HG03558 (cell line): Measurements from ENCODE around the gene DAGLA.

Experiments used
- ATAC-seq: cut with Tn5 transposase; IDR thresholded peaks from one replicate; pipeline ENCODE4 v1.9.1; 2021; ENCODE audit warnings: moderate number of reproducible peaks; ENCODE audit not compliant: unreplicated experiment; ENCODE audit errors: extremely low read depth

The DAGLA gene

DNA sequence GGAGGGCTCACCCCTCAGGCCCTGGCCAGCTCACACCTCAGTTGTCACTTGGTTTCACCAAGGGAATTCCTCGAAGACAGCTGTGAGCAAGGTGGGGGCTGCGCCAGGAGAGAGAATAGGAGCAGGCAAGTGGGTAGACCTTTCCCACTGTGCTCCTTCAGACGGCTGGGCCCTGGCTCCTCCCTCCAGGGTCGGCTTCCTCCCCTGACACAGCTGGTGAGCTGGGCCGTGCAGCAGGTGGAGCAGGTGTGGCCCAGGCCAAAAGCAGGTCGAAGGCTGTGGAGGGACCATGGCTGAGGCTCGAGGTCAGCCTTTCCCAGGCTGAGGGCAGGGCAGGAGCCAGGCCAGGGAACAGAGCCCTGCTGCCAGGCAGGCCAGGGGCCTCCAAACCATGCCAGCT lies 59.8 kb downstream of the DAGLA start:
- no peak for ATAC-seq

DNA sequence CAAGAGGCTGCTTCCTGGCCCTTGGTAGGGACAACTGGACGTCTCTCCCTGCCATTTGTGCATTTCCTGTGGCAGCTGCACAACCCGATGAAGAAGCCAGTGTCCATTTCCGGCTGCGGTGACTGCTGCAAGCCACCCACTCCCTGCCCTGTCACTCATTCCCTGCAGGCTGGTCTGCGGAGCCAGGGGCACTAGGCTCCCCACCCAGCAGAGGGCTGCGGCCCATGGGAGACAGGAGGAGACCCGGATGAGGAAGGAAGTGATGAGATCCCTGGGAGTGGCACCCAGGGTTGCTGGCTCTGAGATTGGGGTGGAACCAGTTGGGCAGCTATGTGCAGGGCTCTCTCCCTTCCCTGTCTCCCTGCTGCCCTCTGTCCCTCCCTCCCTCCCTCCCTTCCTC lies 62.2 kb downstream of the DAGLA start:
- ATAC-seq, result no peak

DNA sequence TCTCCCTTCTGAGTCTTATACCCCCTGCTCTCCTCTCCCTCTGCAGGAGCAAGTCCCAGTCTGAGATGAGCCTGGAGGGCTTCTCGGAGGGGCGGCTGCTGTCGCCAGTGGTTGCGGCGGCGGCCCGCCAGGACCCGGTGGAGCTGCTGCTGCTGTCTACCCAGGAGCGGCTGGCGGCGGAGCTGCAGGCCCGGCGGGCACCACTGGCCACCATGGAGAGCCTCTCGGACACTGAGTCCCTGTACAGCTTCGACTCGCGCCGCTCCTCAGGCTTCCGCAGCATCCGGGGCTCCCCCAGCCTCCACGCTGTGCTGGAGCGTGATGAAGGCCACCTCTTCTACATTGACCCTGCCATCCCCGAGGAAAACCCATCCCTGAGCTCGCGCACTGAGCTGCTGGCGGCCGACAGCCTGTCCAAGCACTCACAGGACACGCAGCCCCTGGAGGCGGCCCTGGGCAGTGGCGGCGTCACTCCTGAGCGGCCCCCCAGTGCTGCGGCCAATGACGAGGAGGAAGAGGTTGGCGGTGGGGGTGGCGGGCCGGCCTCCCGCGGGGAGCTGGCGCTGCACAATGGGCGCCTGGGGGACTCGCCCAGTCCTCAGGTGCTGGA lies 63.4 kb downstream of the DAGLA start:
- ATAC-seq, result no peak

DNA sequence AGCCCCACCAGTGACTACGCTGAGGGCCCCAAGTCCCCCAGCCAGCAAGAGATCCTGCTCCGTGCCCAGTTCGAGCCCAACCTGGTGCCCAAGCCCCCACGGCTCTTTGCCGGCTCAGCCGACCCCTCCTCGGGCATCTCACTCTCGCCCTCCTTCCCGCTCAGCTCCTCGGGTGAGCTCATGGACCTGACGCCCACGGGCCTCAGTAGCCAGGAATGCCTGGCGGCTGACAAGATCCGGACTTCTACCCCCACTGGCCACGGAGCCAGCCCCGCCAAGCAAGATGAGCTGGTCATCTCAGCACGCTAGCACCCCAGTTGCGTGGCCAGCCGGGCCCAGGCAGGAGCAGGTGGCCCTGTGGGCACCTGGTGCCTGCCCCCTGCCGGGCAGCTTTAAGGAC lies 64.0 kb downstream of the DAGLA start:
- no peak for ATAC-seq

DNA sequence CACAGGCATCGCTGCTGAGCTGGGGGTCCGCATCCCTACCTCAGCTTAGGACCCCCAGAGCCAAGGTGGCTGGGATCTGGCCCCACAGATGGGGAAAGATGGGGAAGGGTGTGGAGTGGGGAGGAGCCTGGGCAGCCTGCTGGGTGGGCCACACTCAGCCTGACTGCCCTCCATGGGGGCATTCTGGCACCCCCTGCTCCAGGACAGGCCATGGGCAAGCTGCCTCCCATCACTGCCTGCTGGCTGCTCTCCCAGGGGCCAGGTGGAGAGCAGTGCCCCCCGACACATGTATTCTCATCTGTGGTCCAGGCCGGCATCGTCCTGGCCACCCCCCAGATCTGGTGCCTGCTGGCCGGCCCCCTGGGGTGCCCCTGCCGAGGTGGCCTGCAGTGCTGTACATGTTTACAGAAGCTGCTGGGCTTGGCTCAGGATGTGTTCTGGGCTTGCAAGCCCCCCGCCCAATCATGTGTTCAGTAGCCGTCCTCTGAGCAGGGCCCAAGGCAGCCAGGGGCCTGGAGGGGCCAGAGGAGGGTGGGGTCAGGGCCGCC lies 64.5 kb downstream of the DAGLA start:
- ATAC-seq, result no peak

- ATAC-seq, result no peak
Measured at GRCh38 chr11:61745781-61746441, 65.7 kb downstream of the DAGLA start.

- no peak for ATAC-seq
Measured at GRCh38 chr11:61746442-61747191, 66.4 kb downstream of the DAGLA start.

- ATAC-seq, result no peak
Measured at GRCh38 chr11:61747192-61747966, 67.2 kb downstream of the DAGLA start.

DNA sequence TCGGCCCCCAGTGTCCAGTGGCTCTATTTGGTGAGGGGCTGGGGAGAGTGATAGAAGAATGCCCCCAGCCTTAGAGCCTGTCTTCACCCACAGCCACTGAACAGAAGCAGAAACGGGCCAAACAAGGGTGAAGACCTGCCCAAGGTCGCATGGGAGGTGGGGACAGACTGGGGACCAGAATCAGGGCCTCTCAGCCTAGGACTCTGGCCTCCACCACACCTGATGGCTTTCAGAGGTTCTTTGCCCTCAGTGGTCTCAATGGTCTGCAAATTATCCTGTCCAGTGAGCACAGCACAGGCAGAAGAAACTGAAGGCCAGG lies 67.7 kb downstream of the DAGLA start:
- ATAC-seq, result no peak

DNA sequence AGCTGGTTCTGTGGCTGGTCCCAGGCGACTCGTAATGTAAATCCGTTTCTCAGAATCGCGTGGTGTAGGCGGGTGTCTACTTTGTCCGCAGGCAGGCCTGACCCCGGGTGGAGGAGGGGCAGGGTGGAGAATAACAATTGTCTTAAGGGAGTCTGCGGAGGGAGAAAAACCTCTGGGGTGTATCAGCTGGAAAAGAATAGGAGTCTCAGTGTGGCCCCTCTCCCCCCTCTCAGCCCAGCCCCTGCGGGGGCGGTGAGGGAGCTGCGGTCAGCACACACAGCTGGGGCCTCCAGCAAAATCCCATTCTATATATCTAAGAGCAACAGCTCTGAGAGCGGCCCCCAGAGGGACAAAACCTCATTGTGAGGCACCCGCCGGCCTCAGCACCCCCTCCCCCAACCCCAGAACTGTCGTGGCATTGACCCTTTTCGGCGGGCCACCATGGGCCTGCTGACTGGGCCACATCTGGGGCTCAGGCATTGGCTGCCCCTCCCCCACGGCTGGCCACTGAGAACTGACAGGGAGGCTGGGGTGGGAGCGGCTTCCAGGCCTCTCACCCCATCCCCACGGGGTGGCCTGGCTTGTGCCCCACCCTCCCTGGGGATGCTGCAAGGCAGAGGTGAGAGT lies 69.5 kb downstream of the DAGLA start:
- no peak for ATAC-seq

DNA sequence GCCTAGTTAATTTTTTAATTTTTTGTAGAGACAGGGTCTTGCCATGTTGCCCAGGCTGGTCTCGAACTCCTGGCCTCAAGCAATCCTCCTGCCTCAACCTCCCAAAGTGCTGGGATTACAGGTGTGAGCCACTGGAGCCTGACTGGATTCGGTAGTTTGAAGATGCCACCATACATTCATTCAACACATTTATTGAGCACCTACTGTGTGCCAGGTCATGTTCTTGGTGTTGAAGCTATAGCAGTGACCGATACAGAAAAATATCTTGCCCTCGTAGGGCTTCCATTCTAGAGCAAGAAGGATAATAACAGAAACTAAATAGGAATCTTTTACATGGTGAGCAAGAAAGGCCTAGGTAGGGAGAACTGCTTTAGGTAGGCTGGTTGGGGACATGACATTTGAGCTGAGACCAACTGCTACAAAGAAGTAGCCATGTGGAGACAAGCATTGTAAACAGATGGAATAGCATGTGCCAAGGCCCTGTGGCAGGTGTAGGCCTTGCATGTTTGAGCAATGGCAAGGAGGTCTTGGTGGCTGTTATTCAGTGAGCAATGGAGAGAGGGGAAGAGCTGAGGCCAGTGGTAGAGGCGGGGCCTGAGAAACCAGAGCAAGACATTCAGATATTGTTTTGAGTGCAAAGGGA lies 70.6 kb downstream of the DAGLA start:
- ATAC-seq, result no peak

DNA sequence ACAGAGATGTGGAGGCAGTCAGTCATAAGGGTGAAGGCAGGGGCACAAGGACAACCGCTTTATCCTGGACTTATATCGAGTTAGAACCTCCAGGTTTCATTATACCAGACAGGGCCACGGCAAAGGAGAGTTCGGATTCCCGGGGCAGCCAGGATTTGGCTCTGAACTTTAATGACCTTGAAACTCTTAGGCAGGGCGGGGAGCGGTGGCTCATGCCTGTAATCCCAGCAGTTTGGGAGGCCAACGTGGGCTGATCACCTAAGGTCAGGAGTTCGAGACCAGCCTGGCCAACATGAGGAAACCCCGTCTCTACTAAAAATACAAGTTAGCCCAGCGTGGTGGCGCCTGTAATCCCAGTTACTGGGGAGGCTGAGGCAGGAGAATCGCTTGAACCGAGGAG lies 71.2 kb downstream of the DAGLA start:
- ATAC-seq, result no peak

DNA sequence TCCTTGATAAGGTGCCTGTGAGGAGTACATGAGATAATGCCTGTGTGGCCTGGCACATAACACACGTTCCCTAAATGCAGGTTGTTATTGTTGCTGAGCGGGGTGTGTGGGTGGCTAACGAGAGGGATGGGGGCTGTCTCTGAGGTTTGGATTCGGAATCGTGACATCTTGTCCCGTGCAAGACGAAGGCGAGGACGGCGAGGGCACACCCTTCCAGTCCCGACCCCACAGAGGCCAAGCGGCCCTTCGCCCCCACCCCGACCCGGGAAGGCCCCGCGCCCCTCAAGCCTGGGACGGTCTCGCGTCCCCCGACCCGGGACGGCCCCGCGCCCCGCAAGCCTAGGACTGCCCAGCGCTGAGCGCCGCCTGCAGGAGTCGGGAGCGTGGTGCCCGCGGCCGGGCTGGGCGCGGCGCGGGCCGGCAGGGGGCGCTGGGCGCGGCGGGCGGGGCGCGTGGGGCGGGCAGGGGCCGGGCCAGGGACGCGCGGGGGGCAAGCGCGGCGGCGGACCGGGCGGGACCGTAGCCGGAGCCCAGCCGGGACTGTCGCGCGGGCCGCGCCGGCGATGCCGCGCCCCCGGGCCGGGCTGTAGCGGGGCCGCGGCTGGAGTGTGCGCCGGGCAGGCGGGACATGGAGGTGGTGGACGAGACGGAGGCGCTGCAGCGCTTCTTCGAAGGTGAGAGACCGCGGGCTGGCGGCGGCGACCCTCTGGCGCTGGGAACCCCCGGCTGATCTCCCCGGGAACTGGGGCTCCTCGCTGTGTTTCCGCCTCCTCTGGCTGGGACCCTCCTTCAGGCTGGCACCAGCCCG lies 72.1 kb downstream of the DAGLA start, which contains the start of gene MYRF:
TSS of gene MYRF (plus strand) at position 520 of the 808 bp plus-strand sequence. CDS start at position 629, 109 bp downstream.
- no peak for ATAC-seq

GRCh38 chr11:61752925-61753521 lies 72.8 kb downstream of the DAGLA start:
- no peak for ATAC-seq

GRCh38 chr11:61753672-61754071 lies 73.5 kb downstream of the DAGLA start:
- ATAC-seq, result no peak

DNA sequence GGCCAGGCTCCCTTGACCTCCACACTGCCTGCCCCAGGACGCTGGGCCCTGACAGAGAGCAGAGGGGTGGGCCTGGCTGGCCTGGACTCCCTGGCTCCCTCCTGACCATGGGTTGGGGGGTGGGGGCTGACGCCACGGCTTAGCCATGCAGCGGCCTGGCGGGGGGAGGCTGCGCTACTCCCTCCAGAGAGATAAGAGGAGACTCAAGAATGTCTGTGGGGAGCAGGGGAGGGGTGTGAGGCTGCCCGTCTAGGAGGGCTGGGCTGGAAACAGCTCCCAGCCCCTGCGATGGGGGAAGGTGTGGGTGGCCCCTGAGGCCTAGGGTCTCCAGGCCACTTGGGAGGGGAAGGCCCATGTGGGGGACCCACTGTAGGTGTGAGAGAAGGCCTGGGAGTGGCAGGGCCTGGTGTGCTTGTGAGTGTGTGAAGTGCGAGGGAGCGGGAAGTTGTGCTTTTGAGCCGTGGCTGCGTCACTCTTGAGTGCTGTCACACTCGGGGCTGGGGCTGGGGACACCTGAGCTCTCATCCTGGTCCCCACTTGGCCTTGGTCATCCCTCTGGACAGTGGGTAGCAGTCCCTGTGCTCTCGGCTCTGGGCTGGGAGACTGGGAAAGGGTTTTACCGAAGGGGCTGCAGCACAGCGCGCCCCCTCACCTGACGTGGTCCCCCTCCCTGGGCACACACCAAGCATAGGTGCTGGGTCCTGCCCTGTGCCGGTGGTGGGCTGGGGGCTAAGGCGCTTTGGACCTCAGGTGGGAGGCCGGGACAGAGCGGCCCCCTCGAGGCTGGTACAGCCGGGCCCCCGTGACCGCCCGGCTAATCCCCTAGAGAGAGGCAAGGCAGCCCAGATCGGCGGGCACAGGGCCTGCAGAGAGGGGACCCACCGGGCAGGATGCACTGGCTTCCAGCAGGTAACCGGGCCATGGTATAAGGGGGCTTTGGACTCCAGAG lies 74.6 kb downstream of the DAGLA start:
- ATAC-seq, result no peak

- no peak for ATAC-seq
Measured at GRCh38 chr11:61756147-61756451, 75.9 kb downstream of the DAGLA start.
